Measurements from ENCODE around the gene GDI1. TPM values are rescaled to one million over a fixed set of nuclear protein-coding genes. Genes with fewer than 3 reads are reported as not detected.

Gene GDI1
- total and polyA plus RNA-seq, 9 of the 15 experiments (the other 6 are each of a cell fraction or from before 2014, with no cell fraction given) = 0.97 to 82.6 (median 37.5) TPM

GRCh38 chrX:154430916-154431315, 6.0 kb upstream of the GDI1 start:
- intact Hi-C loops (cut with micrococcal nuclease) = loop anchor here (2.0 kb wide), 1 partner anchor 54 kb away; no protein-coding TSS in a partner anchor
- Histone ChIP-seq H3K9me1 (ENCODE audit: control insufficient read depth, insufficient read depth, low read length) (no peaks in the 10 kb centered on the region), H3K9me3 (replicated peaks; ENCODE audit: control insufficient read depth, insufficient read depth, low read depth, low read length) (no peaks in the 10 kb centered on the region), H3K27ac (ENCODE audit: extremely low read depth, low read depth, low read length) (peak overlapping the region; percentile 67), H3K4me2 (ENCODE audit: insufficient read depth, low read length) (peak overlapping the region; percentile 80), H3K27me3 (ENCODE audit: control insufficient read depth in 2 of 2, insufficient read depth in 2 of 2, low read length in 2 of 2) (no peaks in the 10 kb centered on the region), H4K20me1 (replicated peaks; ENCODE audit: control insufficient read depth, insufficient read depth, low read length) (no peaks in the 10 kb centered on the region), H3K36me3 (ENCODE audit: control insufficient read depth, insufficient read depth, low read length) (peaks cover 55% of the 10 kb centered on the region; the same call in 2 of the 3 replicates), H2AFZ (ENCODE audit: low read depth, low read length) (no peak overlapping the region), H3K4me1 (replicated peaks in 1 of 2; ENCODE audit: control insufficient read depth in 2 of 2, insufficient read depth in 2 of 2, low read length in 2 of 2) (peaks cover 27 to 55% of the 10 kb centered on the region in 2 experiments; a peak in 4 of 5 replicates), H3K9ac (ENCODE audit: insufficient read depth in 1 of 2, low read depth in 2 of 2, low read length in 2 of 2) (peak overlapping the region; percentile 61 to 84; a peak in 3 of 4 replicates), H3K4me3 (0 out of 2 replicates have a peak overlapping the region, but pooled peaks have one; percentile 18), H3K79me2 (ENCODE audit: control insufficient read depth, insufficient read depth, low read length) (peaks cover 35% of the 10 kb centered on the region)
- ChIA-PET POLR2A (interaction anchor here (0.6 to 0.9 kb wide), 2 partner anchors 28 to 31 kb away, joined by 3 read pairs; no protein-coding TSS in a partner anchor), CTCF (ENCODE audit: low intra/inter-chr PET ratio) (no interaction called here)
- no TSS peak for BruUV-seq (replicated peaks)
- 28% methylated on average over 7 of the region's 7 CpGs for WGBS (ENCODE audit: insufficient coverage, low coverage, missing lambda C conversion rate)
- FAIRE-seq (no peak), DNase-seq (ENCODE audit: extremely low read depth in 1 of 4, low spot score in 3 of 4) (no peak), ATAC-seq (no peak)
- in situ Hi-C loops (cut with MboI) = no loop called here
- peak; percentile 38; the same call in 1 of the 2 replicates for TF ChIP-seq ZFX (CRISPR knock-in tag; IDR thresholded peaks at IDR 0.05)
- TF ChIP-seq FIP1L1 (IDR thresholded peaks at IDR 0.05; ENCODE audit: low read depth, low read length, poor library complexity, severe bottlenecking) = no peak
- TF ChIP-seq, protein P1, sequence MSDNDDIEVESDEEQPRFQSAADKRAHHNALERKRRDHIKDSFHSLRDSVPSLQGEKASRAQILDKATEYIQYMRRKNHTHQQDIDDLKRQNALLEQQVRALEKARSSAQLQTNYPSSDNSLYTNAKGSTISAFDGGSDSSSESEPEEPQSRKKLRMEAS (CRISPR knock-in tag; IDR thresholded peaks at IDR 0.05) = peak; percentile 15; the same call in 1 of the 2 replicates
- 0 out of 2 replicates have a peak, but pooled peaks have one; percentile 2 for TF ChIP-seq ARID1B (IDR thresholded peaks at IDR 0.05)
- no peak for TF ChIP-seq RBM15 (IDR thresholded peaks at IDR 0.05; ENCODE audit: insufficient read depth, low read length)
